Lower lobe of right lung (tissue), 2 donors: ENCODE results near the gene CAMK2A. TPM values are rescaled to one million over a fixed set of nuclear protein-coding genes. Genes with fewer than 3 reads are reported as not detected.

Source experiments
- ATAC-seq, 2 donors: fragments of 200-7000 bp; cut with Tn5 transposase; one replicate each; pipeline ENCODE4 v1.9.1; 2020 to 2022; ENCODE audit warnings: mild to moderate bottlenecking in 2 of 2, moderate library complexity in 2 of 2
- DNase-seq: peaks from one replicate; pipeline ENCODE4 v3.0.0-alpha.2; 2020
- H3K27ac ChIP-seq: fragments of 200-600 bp; one replicate; pipeline ENCODE4 v1.8.0; 2022
- H3K27me3 ChIP-seq: fragments of 200-600 bp; one replicate; pipeline ENCODE4 v1.8.0; 2022; ENCODE audit warnings: low read depth
- H3K36me3 ChIP-seq: fragments of 200-600 bp; one replicate; pipeline ENCODE4 v1.8.0; 2022; ENCODE audit warnings: mild to moderate bottlenecking
- H3K4me1 ChIP-seq: fragments of 200-600 bp; one replicate; pipeline ENCODE4 v1.8.0; 2022
- H3K4me3 ChIP-seq: fragments of 200-600 bp; one replicate; pipeline ENCODE4 v1.8.0; 2022; ENCODE audit warnings: mild to moderate bottlenecking
- H3K9me3 ChIP-seq: fragments of 200-600 bp; one replicate; pipeline ENCODE4 v1.8.0; 2022
- intact Hi-C: fragments of 100-400 bp; cut with DNase I; formaldehyde crosslinking; loops from one replicate; pipeline ENCODE4 v1.11.0; 2022
- long read RNA-seq: library from polyadenylated mRNA; unstranded; transcript quantifications from one replicate; pipeline ENCODE4 v2.0.0, GENCODE V29; 2021
- total RNA-seq: library from RNA; stranded (reverse); fragmentation: NEBNext Ultra II Directional; extraction: Animal tissue kit (Norgen Biotek cat#: 25700); gene quantifications from one replicate; pipeline ENCODE4 v1.2.1, GENCODE V29; 2021
- TF ChIP-seq, protein P1 (sequence below): fragments of 200-600 bp; IDR thresholded peaks from one replicate; pipeline ENCODE4 v1.8.0; 2022; ENCODE audit warnings: antibody characterized with exemption, mild to moderate bottlenecking
- donor health status: DM: no; HTN: yes; CAD: no; lungs with severe emphysema.

CAMK2A gene
- 1.3 TPM for total RNA-seq
- long read RNA-seq, partial matches to known transcripts = 0 of 1 reads
- long read RNA-seq, other reads (novel, unspliced or antisense) = 1 of 1 reads

DNA sequence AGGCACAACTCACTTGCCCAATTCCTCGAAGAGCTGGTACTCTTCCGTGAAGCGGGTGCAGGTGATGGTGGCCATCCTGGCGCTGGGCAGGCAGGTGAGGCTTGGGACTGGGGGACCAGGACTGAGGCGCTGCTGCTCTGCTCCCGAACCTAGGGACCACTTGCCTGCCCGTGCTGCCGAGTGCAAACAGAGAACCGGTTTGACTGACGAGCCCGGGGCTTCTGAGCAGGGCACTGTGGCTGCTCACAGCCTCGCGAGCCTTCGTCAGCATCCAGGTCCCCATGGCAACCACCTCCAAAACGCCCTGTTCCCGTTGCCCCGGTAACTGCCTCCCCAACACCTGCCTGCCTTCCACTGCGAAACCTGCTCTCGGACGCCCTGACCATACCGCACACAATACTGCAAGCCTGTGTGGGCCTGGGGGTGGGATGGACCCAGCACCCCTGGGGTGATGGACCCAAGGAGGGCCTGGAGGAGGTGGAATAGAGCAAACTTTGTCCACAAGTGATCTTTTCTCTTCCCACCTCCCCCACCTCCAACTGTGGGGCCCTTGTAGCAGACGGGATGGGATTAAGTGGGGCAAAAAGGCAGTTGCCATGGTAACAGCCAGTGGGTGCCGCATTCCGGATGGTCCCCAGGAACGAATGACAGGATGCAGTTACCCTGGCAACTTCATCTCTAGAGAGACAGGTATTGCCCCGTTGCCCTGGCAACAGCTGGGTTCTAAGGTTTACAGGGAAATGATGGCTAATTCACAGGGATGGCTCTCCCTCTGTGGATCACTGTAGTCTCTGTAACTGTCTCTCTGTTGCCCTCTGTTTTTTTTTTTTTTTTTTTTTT, at the start of gene CAMK2A:
Gene CAMK2A, minus strand, starts transcription at position 223 of the 840 bp plus-strand sequence. Its CDS starts 148 bp downstream, at position 75.
- no peak for ATAC-seq
- intact Hi-C loops = no loop called here

GRCh38 chr5:150339165-150339564, 49.6 kb upstream of the CAMK2A start:
- H3K27ac ChIP-seq = no peak overlapping the region
- H3K4me1 ChIP-seq = no peaks in the 10 kb centered on the region
- no peaks in the 10 kb centered on the region for H3K36me3 ChIP-seq
- intact Hi-C loops = no loop called here
- TF ChIP-seq, protein P1, sequence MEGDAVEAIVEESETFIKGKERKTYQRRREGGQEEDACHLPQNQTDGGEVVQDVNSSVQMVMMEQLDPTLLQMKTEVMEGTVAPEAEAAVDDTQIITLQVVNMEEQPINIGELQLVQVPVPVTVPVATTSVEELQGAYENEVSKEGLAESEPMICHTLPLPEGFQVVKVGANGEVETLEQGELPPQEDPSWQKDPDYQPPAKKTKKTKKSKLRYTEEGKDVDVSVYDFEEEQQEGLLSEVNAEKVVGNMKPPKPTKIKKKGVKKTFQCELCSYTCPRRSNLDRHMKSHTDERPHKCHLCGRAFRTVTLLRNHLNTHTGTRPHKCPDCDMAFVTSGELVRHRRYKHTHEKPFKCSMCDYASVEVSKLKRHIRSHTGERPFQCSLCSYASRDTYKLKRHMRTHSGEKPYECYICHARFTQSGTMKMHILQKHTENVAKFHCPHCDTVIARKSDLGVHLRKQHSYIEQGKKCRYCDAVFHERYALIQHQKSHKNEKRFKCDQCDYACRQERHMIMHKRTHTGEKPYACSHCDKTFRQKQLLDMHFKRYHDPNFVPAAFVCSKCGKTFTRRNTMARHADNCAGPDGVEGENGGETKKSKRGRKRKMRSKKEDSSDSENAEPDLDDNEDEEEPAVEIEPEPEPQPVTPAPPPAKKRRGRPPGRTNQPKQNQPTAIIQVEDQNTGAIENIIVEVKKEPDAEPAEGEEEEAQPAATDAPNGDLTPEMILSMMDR = no peak
- no peak overlapping the region for H3K4me3 ChIP-seq
- no peaks in the 10 kb centered on the region for H3K27me3 ChIP-seq
- ATAC-seq = no peak
- H3K9me3 ChIP-seq = no peaks in the 10 kb centered on the region
- no peak for DNase-seq

More for the DNA sequence above, at the start of gene CAMK2A:
- peaks cover 8% of the 10 kb centered on the region for H3K27me3 ChIP-seq
- H3K4me1 ChIP-seq = no peaks in the 10 kb centered on the region
- no peaks in the 10 kb centered on the region for H3K9me3 ChIP-seq
- no peak within 1 kb of the TSS for H3K4me3 ChIP-seq
- H3K27ac ChIP-seq = no peak within 1 kb of the TSS
- TF ChIP-seq, protein P1 = no peak
- DNase-seq = no peak
- H3K36me3 ChIP-seq = no peaks in the 10 kb centered on the region

DNA sequence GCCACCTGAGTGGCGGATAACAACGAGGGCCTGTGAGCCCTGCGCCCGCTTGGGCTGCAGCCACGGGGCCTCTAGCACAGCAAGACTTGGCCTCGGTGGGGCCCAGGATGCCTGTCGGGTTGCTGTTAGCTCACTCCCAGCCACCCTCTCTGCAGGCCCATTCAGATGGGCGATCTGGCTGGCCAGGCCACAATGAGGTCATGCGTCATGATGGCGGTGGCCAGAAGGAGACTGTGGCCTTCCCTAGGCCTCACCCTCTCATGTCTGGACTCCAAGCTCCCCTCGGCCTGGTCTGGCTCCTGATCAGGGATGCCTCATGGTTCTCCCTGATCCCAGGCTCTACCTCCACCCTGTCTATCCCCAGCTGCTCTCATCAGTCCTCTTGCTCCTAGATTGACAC, 49.0 kb upstream of the CAMK2A start:
- Histone ChIP-seq H3K9me3 (no peaks in the 10 kb centered on the region), H3K27me3 (no peaks in the 10 kb centered on the region), H3K4me1 (no peaks in the 10 kb centered on the region), H3K36me3 (no peaks in the 10 kb centered on the region), H3K4me3 (no peak overlapping the region), H3K27ac (no peak overlapping the region)
- DNase-seq (no peak), ATAC-seq (no peak)
- TF ChIP-seq, protein P1 = no peak
- intact Hi-C loops = no loop called here

GRCh38 chr5:150335778-150336177, 46.2 kb upstream of the CAMK2A start:
- intact Hi-C loops = no loop called here
- no peak for ATAC-seq
- Histone ChIP-seq H3K4me3 (no peak overlapping the region), H3K9me3 (no peaks in the 10 kb centered on the region), H3K27ac (no peak overlapping the region), H3K4me1 (no peaks in the 10 kb centered on the region), H3K36me3 (no peaks in the 10 kb centered on the region), H3K27me3 (no peaks in the 10 kb centered on the region)
- TF ChIP-seq, protein P1 = no peak
- DNase-seq = no peak

DNA sequence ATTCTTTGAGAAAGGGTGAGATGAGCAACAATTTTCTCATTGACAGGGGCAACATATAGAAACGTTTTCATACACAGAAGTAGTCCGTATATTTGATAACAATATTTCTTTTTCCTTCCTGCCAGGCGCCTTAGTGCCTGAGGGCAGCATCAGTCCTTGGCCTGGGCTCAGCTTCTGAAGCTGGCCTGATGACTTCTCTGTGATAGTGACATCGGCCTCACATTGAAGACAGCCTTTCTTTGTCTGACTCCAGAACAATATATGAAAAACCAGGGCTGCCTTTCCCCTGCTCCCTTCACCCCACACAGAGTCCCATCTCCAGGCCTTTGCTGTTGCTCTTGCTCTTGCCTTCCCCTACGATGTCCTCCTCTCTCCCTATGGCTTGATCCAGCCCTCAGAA, 43.8 kb upstream of the CAMK2A start:
- Histone ChIP-seq H3K36me3 (no peaks in the 10 kb centered on the region), H3K4me1 (no peaks in the 10 kb centered on the region), H3K9me3 (no peaks in the 10 kb centered on the region), H3K4me3 (no peak overlapping the region), H3K27ac (no peak overlapping the region), H3K27me3 (no peaks in the 10 kb centered on the region)
- ATAC-seq (no peak), DNase-seq (no peak)
- intact Hi-C loops = no loop called here
- TF ChIP-seq, protein P1 = no peak
